Naive thymus-derived CD8-positive, alpha-beta T cell (primary cell): ENCODE measurements around the gene IER3IP1. TPM values are rescaled to one million over a fixed set of nuclear protein-coding genes. Genes with fewer than 3 reads are reported as not detected.
"Not testable (repeated sequence)": the region's sequence is repeated elsewhere in the genome, so short reads cannot be mapped to it uniquely, and the experiment has no call there.

ENCODE experiments used
- ATAC-seq, 2 donors: fragments of 150-1000 bp; cut with Tn5 transposase in 1 of 2; sonication (Bioruptor Pico), chemical (Tn5 transposase) in 1 of 2; 1 replicate in 1 of 2; 2 replicates in 1 of 2; pipeline ENCODE4 v1.10.0; 2021; ENCODE audit warnings: mild to moderate bottlenecking in 2 of 2, moderate library complexity in 2 of 2
- POLR2A ChIA-PET: fragments of 350-600 bp; sonication (Branson Sonifier 250); formaldehyde crosslinking; loops from one replicate; lab custom pipeline; 2021; ENCODE audit warnings: antibody characterized with exemption; lab: Charles Lee
- DNase-seq, 10 donors: peaks; one replicate each; pipeline versions ENCODE4 v3.0.0 to v3.0.0-alpha.2; 2020 to 2022
- H3K27ac Mint-ChIP-seq, 10 donors: one replicate each; pipeline ENCODE4 v1.8.0; 2020 to 2022; ENCODE audit warnings: mild to moderate bottlenecking in 10 of 10, mixed read lengths in 10 of 10, moderate library complexity in 4 of 10, inconsistent platforms in 1 of 10
- H3K27me3 Mint-ChIP-seq, 5 donors: one replicate each; pipeline ENCODE4 v1.8.0; 2021 to 2022; ENCODE audit warnings: mixed read lengths in 5 of 5
- H3K36me3 Mint-ChIP-seq, 3 donors: one replicate each; pipeline ENCODE4 v1.8.0; 2020 to 2022; ENCODE audit warnings: mixed read lengths in 3 of 3, mild to moderate bottlenecking in 2 of 3, inconsistent platforms in 1 of 3
- H3K4me1 Mint-ChIP-seq, 4 donors: one replicate each; pipeline ENCODE4 v1.8.0; 2021 to 2022; ENCODE audit warnings: mixed read lengths in 4 of 4
- H3K4me3 Mint-ChIP-seq, 10 donors: one replicate each; pipeline ENCODE4 v1.8.0; 2020 to 2022; ENCODE audit warnings: mild to moderate bottlenecking in 10 of 10, mixed read lengths in 10 of 10, moderate library complexity in 6 of 10, inconsistent platforms in 1 of 10
- H3K9me3 Mint-ChIP-seq, 9 donors: one replicate each; pipeline ENCODE4 v1.8.0; 2020 to 2022; ENCODE audit warnings: mixed read lengths in 9 of 9, mild to moderate bottlenecking in 3 of 9, inconsistent platforms in 1 of 9, moderate library complexity in 1 of 9
- polyA plus RNA-seq, 3 donors: library from polyadenylated mRNA; unstranded; fragments of 300-500 nt; fragmentation: Illumina TruSeq; gene quantifications; one replicate each; pipeline ENCODE4 v1.2.3, GENCODE V29; 2021
- total RNA-seq, 8 experiments: library from RNA in 2 of 8; stranded (reverse) in 2 of 8; gene quantifications; one replicate each; pipeline ENCODE4 v1.2.3 and lab custom pipeline; 2021 to 2026

IER3IP1 gene, protein sequence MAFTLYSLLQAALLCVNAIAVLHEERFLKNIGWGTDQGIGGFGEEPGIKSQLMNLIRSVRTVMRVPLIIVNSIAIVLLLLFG
- 1 to 10 TPM; 8.0 to 8.1 TPM for total RNA-seq
- 10 to 100 TPM; 16.3 to 21.1 (median 20.1) TPM for polyA plus RNA-seq
- total RNA-seq (lab: John Stamatoyannopoulos, UW) = 0 to 22.0 (median 15.5) reads per million in 6 experiments

DNA sequence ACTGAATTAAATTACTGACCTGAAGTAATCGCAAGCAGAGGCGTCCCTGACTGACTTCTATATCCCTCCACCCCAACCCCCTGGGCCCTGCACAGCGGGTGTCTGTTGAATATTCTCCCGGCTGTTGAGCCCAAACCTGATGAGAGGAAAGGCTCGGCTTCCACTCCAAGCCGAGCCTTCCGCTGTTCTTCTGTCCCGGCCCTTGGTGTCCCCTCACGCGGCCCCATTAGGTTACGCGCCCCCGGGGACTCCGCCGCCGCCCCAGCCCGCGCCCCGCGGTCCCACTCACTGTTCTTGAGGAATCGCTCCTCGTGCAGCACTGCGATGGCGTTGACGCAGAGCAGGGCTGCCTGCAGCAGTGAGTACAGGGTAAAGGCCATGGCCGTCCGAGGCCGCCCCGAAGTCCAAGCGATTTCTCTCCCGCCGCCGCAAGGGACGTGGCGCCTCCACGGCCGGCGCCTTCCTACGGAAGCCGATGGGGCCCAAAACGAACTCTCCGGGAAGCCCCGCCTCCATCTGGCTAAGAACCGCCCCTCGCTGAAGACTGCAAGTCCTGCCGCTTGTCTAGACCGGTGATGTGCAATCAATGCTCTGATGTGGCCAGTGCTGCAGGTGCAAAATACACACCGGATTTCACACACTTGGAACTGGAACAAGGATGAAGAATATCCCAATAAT lies at the start of gene IER3IP1:
TSS of gene IER3IP1 (minus strand) at position 467 of the 678 bp plus-strand sequence. CDS start at position 380, 87 bp downstream.
- H3K4me3 Mint-ChIP-seq = peak within 1 kb of the TSS in 9 of 10 donors; percentile 15 to 85 (median 54)

DNA sequence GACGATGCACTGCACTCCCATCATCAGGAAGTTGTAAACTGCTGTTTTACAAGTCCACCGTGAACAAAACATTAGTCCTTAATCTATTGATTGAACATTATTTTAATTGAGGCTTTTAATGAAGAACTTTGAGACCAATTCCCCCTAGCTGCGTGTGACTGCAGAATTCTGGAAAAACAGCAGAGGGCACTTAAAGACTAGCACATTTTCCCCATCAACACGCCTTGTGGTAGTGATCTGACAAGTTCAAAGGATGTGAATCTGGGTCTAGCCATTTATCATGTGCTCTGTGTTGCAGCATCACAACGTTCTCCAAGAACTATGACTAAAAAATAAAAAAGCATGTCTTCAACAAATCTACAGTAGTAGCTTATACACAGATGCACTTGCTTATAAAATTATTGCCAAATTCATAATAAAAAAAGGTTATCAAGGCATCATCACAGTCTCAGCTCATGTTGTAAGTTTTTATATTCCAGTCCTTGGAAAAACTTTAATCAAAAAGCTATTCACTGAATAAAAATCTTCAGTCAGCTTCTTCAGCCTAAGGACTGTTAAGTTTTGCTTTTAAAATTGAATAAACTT lies 39.5 kb upstream of the IER3IP1 start:
- POLR2A ChIA-PET = interaction anchor here (0.6 kb wide), 1 partner anchor 1132 kb away, joined by 4 read pairs; no protein-coding TSS in a partner anchor
- no peaks in the 10 kb centered on the region for H3K36me3 Mint-ChIP-seq
- ATAC-seq (peak; percentile 46 to 50), DNase-seq (peak in 4 of 10 donors; percentile 0 to 26 (median 12))
- H3K27me3 Mint-ChIP-seq = peaks cover 21 to 75% (median 33%) of the 10 kb centered on the region in 5 donors
- H3K4me1 Mint-ChIP-seq = peaks cover 0 to 5% (median 1%) of the 10 kb centered on the region in 4 donors
- H3K4me3 Mint-ChIP-seq = no peak overlapping the region
- H3K27ac Mint-ChIP-seq = no peak overlapping the region
- no peaks in the 10 kb centered on the region for H3K9me3 Mint-ChIP-seq

More for the DNA sequence above, at the start of gene IER3IP1:
- H3K27me3 Mint-ChIP-seq = peaks cover 0 to 2% (median 0%) of the 10 kb centered on the region in 5 donors
- POLR2A ChIA-PET = no interaction called here
- peaks cover 0 to 7% (median 4%) of the 10 kb centered on the region in 4 donors for H3K4me1 Mint-ChIP-seq
- no peaks in the 10 kb centered on the region for H3K9me3 Mint-ChIP-seq
- ATAC-seq (peak; percentile 89 to 92), DNase-seq (peak; percentile 70 to 93 (median 84))
- peaks cover 0 to 3% (median 0%) of the 10 kb centered on the region in 3 donors for H3K36me3 Mint-ChIP-seq
- H3K27ac Mint-ChIP-seq = peak within 1 kb of the TSS in 4 of 10 donors; percentile 15 to 92 (median 52)

DNA sequence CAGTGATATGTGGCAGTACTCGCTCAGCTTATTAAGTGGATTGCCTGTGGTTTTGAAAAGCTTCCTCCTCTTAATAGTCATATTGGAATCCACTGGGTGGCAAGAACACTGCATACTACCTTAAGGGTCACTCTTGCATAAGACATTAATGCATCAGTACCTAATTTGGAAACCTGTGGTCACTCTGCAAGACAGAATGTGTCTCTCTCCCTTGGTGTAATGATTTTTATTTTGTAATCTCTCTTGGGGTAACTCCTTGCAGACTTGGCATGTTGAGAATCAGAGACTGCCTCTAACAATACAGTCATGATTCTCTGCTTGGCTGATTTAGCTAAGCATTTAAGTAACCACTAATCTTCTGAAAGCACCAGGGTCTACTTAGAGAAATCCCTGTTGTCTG lies 33.0 kb upstream of the IER3IP1 start:
- no peak for DNase-seq
- no peaks in the 10 kb centered on the region for H3K4me1 Mint-ChIP-seq
- no peaks in the 10 kb centered on the region for H3K36me3 Mint-ChIP-seq
- POLR2A ChIA-PET = no interaction called here
- peaks cover 19 to 72% (median 32%) of the 10 kb centered on the region in 5 donors for H3K27me3 Mint-ChIP-seq
- no peak for ATAC-seq
- H3K27ac Mint-ChIP-seq = no peak overlapping the region
- no peak overlapping the region for H3K4me3 Mint-ChIP-seq
- no peaks in the 10 kb centered on the region for H3K9me3 Mint-ChIP-seq

DNA sequence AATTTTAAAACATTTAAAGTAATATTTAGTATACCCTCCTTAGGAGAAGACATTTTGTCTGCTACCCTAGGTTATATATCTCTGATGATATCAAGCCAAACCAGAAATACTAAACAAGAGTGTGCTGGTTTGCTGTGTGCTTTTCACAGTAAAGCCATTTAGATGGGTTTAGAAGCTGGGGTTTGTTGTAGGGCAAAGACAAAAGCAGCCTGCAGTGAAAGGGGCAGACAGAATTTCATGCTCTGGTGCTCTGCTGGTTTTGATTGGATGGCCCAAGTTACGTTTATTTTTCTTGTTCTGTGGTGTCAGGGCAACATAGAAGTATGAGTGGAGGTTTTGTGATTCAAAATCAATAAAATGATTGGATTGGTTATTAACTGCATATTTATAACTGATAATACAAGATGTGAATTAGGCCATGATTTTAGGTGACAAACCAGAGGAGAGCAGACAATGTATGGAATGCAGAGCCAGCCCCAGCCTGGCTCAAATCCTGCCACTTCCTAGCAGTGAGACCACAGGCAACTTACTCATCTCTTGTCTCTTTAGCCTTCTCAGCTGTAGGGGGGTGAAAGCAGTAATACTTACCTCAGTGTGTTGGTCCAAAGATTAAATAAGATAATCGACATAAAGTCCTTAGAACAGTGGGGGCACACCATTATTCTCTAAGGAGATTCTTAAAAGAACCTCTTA lies 30.9 kb upstream of the IER3IP1 start:
- no peaks in the 10 kb centered on the region for H3K36me3 Mint-ChIP-seq
- no peak for DNase-seq
- H3K9me3 Mint-ChIP-seq = no peaks in the 10 kb centered on the region
- no peak overlapping the region for H3K4me3 Mint-ChIP-seq
- H3K27ac Mint-ChIP-seq = no peak overlapping the region
- peaks cover 10 to 51% (median 18%) of the 10 kb centered on the region in 5 donors for H3K27me3 Mint-ChIP-seq
- no peak for ATAC-seq
- POLR2A ChIA-PET = no interaction called here
- H3K4me1 Mint-ChIP-seq = no peaks in the 10 kb centered on the region

DNA sequence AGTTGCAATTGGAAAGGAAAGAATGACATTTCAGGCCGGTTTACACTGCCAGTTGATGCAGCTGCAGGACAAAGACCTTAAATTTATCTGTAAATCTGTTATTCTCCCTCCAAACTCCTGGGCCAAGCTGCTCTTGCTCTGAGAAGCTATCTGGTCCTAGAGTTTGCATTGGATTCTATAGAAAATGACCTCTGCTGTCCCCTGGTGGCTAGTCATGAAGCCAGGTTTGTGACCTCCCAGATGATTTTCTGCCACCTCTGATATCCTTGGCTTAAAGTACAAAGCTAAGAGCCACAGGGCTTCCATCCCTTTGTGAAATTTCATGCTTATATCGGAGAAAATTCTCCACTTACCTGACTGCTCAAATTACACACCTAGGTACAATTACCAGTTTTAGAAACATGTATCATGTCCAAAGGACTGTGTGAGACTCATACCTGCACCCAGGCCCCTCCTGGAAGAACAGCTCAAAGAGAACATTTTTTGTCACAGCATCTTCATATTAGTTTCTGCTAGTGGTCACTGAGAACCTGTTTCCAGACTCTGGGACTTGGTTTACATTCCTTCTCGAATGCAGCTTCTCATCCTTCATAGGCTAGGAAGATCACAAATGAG lies 28.9 kb upstream of the IER3IP1 start:
- H3K36me3 Mint-ChIP-seq = no peaks in the 10 kb centered on the region
- no peaks in the 10 kb centered on the region for H3K4me1 Mint-ChIP-seq
- POLR2A ChIA-PET = no interaction called here
- no peak overlapping the region for H3K4me3 Mint-ChIP-seq
- DNase-seq = peak in 9 of 10 donors; percentile 5 to 71 (median 28)
- H3K27me3 Mint-ChIP-seq = peaks cover 7 to 35% (median 11%) of the 10 kb centered on the region in 5 donors
- no peak for ATAC-seq
- H3K9me3 Mint-ChIP-seq = no peaks in the 10 kb centered on the region
- no peak overlapping the region for H3K27ac Mint-ChIP-seq

DNA sequence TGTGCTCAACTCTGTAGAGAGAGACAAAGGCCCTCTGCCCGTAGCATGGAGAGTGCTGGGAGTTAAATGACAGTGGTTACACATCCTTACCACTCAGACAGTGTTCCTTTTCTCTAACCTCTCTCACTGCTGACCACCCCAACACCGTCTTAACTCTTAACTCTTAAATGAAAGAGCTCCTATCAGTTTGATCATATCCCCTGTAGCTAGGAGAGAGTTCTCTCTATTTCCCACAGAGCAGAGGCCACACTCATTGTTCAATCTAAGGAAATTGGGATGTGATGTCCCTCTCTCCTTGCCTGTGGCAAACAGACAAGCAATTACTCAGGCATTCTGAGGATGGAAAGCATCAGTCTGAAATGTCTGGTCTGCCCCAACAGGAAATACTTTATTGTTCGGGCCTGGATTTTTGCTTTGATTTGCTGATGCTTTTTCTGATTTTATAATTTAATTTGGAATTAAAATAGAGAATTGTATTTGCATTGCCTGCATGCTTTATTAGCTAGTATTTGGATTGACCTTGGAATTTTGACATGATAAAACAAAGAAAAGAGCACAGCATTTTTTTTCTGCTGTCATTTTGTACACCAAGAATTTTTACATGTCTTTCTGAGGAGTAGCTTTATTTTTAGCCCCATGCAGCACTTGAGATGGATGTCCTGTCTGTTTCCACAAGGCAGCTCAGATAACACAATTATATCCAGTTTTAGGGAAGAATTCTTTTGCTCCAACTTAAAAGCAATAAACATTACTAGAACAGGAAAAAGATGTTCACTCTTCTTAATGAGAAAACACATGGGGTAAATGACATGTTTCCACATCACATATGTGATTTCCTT lies 27.7 kb upstream of the IER3IP1 start:
- Mint-ChIP-seq H3K27ac (no peak overlapping the region), H3K4me3 (no peak overlapping the region), H3K27me3 (peaks cover 3 to 26% (median 8%) of the 10 kb centered on the region in 5 donors), H3K4me1 (no peaks in the 10 kb centered on the region), H3K36me3 (no peaks in the 10 kb centered on the region), H3K9me3 (no peaks in the 10 kb centered on the region)
- POLR2A ChIA-PET = no interaction called here
- ATAC-seq (no peak), DNase-seq (no peak)

DNA sequence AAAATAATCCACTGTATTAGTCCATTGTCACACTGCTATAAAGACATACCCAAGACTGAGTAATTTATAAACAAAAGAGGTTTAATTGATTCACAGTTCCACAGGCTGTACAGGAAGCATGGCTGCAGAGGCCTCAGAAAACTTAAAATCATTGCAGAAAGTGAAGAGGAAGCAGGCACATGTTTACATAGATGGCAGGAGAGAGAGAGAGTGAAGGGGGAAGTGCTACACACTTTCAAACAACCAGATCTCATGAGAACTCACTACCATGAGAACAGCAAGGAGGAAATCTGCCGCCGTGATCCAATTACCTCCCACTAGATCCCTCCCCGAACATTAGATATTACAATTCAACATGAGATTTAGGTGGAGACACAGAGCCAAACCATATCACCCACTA lies 19.8 kb upstream of the IER3IP1 start:
- H3K9me3 Mint-ChIP-seq, H3K36me3 Mint-ChIP-seq, H3K27ac Mint-ChIP-seq, ATAC-seq, H3K4me3 Mint-ChIP-seq, DNase-seq, POLR2A ChIA-PET: not testable (repeated sequence)
- Mint-ChIP-seq H3K4me1 (peaks cover 0 to 15% (median 0%) of the 10 kb centered on the region in 4 donors), H3K27me3 (peaks cover 20 to 41% (median 31%) of the 10 kb centered on the region in 5 donors)

DNA sequence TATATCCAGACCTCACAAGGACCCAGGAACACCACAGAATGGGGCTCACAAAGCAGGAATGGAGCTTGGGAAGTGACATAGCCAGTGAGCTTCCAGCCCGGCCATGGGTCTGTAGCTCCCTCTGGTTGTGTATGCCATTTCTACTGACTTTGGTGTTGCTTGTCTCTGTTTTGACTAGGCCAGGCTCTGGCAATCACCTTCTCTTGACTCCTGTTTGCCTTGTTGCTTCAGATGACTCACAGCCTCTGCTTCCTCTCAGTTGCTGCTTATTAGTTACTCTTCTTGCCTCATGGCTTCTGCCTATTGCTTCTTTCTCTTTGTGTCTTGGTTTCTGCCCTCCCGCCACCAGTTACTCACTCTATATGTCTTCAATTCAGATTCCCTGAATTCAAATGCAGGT lies 15.8 kb upstream of the IER3IP1 start:
- ATAC-seq = no peak
- Mint-ChIP-seq H3K27ac (no peak overlapping the region), H3K9me3 (peaks cover 0 to 2% (median 0%) of the 10 kb centered on the region in 9 donors), H3K27me3 (peaks cover 21 to 44% (median 25%) of the 10 kb centered on the region in 5 donors), H3K4me1 (peaks cover 0 to 15% (median 0%) of the 10 kb centered on the region in 4 donors), H3K4me3 (no peak overlapping the region), H3K36me3 (peaks cover 0 to 4% (median 4%) of the 10 kb centered on the region in 3 donors)
- POLR2A ChIA-PET = no interaction called here
- DNase-seq = no peak

DNA sequence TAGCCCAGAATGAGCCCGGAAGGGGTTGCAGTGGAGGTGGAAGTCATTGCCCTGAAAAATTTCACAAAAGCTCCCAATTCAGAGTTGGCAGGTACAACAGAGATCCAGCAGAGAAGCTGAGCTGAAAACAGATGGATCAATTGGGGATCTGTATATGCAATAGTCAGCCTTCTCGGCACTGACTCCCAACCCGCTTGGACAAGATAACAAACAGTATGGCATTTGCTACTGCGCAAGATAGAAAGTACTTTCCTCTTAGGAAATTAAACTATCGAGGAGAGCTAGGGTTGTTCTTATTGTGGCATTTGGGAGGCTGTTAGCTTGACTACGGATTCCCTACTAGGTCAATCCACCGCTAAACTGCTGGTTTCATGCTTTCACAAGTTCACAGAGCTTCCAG lies 11.6 kb upstream of the IER3IP1 start:
- Mint-ChIP-seq H3K36me3 (peaks cover 0 to 17% (median 0%) of the 10 kb centered on the region in 3 donors), H3K9me3 (peaks cover 0 to 25% (median 11%) of the 10 kb centered on the region in 9 donors), H3K27ac (no peak overlapping the region), H3K4me3 (no peak overlapping the region), H3K27me3 (peaks cover 13 to 24% (median 19%) of the 10 kb centered on the region in 5 donors), H3K4me1 (no peaks in the 10 kb centered on the region)
- POLR2A ChIA-PET = no interaction called here
- DNase-seq = no peak
- ATAC-seq = no peak

DNA sequence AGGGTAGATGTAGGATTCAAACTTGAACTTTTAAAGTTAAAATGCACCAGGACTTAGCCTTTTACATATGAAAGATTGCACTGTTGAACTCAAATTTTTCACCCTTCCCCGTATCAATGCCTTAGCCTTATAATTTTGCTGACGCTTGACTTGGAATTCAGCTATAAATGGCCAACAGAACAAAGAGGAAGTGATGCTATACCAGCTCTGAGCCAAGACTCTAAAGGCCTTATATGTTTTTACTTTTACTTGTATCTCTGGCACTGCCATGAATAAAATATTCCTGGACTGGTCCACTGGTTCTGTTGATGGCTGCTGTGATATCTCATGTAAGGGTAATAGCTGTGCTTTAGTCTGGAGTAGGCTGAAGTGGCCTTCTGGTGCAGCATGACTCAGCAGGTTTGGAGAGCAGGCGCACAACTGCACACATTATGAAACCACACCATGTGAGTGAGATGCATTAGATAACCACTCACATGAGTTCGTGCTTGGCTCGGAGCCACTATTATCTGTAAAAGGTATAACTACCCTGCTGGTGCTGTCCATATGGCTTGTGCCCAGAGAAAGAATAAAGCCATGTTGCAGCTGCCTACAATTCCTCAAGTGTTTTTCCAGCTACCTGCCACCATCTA lies 8.4 kb upstream of the IER3IP1 start:
- H3K4me1 Mint-ChIP-seq = no peaks in the 10 kb centered on the region
- peak in 2 of 10 donors; percentile 10 to 15 for DNase-seq
- H3K36me3 Mint-ChIP-seq = peaks cover 0 to 17% (median 0%) of the 10 kb centered on the region in 3 donors
- H3K27ac Mint-ChIP-seq = peak overlapping the region in 1 of 10 donors; percentile 36
- POLR2A ChIA-PET = no interaction called here
- H3K9me3 Mint-ChIP-seq = peaks cover 0 to 25% (median 11%) of the 10 kb centered on the region in 9 donors
- no peak overlapping the region for H3K4me3 Mint-ChIP-seq
- ATAC-seq = no peak
- peaks cover 7 to 16% (median 12%) of the 10 kb centered on the region in 5 donors for H3K27me3 Mint-ChIP-seq

DNA sequence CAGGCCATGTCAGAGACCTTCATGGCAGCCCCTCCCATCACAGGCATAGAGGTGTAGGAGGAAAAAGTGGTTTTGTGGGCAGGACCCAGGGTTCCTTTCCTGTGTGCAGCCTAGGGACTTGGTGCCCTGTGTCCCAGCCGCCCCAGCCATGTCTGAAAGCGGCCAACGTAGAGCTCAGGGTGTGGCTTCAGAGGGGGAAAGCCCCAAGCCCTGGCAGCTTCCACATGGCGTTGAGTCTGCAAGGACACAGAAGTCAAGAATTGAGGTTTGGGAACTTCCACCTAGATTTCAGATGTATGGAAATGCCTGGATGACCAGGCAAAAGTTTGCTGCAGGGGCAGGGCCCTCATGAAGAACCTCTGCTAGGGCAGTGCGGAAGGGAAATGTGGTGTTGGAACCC lies 6.0 kb upstream of the IER3IP1 start:
- H3K4me3 Mint-ChIP-seq, H3K27ac Mint-ChIP-seq, H3K4me1 Mint-ChIP-seq, ATAC-seq, POLR2A ChIA-PET, DNase-seq: not testable (repeated sequence)
- Mint-ChIP-seq H3K36me3 (peaks cover 0 to 17% (median 0%) of the 10 kb centered on the region in 3 donors), H3K9me3 (peaks cover 0 to 25% (median 11%) of the 10 kb centered on the region in 9 donors), H3K27me3 (peaks cover under 1 to 14% (median 4%) of the 10 kb centered on the region in 5 donors)
